ENCODE measurements around the gene TGM3.

Gene TGM3

DNA sequence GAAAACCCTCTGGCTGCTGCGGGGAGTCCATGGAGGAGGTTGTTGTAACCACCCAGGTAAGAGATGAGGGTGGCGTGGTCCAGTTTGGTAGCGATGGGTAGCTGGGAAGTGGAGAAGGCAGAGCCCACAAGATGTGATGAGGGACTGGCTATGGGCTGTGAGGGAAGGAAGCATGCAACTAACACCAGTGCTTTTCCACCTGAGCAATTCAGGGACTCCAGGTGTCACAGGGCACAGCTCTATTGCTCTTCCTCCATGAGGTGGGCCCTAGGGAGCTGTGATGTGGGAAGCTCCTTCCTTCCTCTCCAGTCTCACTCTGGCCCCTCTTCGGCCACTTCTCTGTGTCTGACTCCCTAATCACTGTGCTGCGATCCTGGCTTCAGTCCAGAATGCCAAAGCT, 52.5 kb downstream of the TGM3 start:
- H3K27ac ChIP-seq, result no peak overlapping the region
- TF ChIP-seq, protein P1, sequence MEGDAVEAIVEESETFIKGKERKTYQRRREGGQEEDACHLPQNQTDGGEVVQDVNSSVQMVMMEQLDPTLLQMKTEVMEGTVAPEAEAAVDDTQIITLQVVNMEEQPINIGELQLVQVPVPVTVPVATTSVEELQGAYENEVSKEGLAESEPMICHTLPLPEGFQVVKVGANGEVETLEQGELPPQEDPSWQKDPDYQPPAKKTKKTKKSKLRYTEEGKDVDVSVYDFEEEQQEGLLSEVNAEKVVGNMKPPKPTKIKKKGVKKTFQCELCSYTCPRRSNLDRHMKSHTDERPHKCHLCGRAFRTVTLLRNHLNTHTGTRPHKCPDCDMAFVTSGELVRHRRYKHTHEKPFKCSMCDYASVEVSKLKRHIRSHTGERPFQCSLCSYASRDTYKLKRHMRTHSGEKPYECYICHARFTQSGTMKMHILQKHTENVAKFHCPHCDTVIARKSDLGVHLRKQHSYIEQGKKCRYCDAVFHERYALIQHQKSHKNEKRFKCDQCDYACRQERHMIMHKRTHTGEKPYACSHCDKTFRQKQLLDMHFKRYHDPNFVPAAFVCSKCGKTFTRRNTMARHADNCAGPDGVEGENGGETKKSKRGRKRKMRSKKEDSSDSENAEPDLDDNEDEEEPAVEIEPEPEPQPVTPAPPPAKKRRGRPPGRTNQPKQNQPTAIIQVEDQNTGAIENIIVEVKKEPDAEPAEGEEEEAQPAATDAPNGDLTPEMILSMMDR (conservative IDR thresholded peaks at IDR 0.05), result no peak

DNA sequence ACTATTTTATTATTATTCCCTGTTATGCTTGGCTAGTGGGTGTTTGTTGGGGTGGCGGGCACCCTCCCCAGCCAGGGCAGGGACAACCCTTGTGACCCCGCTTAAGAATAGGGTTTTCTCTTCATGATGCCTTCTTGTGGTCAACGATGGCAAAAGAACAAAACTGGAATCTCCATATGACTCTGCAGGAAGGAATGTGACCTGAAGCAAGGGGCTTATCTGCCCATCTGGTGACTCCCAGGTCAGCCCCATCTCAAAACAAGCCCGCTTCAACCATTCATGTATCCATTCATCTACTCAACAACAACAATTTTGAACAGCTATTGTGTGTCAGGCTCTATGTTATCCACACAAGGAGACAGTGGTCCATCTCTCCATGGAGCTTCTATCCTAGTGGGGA, 54.0 kb downstream of the TGM3 start:
- TF ChIP-seq, protein P1 (conservative IDR thresholded peaks at IDR 0.05), result no peak
- H3K27ac ChIP-seq, result no peak overlapping the region

DNA sequence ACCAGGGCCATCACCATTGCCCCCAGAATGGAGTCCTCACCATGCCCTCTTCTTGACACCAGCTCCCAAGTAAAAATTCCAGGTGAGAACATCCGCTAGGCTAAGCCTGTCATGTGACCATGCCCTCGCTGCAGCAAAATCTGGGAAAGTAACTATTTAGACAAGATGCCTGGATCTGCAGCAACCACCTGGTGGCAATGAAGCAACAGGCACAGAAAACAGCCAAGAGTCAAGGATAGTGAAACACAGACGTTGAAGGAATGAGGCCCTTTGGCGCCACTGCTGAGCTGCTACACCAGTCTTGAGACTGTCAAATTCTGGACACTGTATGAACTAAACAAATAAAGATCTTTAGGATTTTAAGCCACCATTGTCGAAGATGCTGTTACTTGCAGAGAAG, 54.8 kb downstream of the TGM3 start:
- TF ChIP-seq, protein P1 (conservative IDR thresholded peaks at IDR 0.05), result no peak
- H3K27ac ChIP-seq, result no peak overlapping the region

DNA sequence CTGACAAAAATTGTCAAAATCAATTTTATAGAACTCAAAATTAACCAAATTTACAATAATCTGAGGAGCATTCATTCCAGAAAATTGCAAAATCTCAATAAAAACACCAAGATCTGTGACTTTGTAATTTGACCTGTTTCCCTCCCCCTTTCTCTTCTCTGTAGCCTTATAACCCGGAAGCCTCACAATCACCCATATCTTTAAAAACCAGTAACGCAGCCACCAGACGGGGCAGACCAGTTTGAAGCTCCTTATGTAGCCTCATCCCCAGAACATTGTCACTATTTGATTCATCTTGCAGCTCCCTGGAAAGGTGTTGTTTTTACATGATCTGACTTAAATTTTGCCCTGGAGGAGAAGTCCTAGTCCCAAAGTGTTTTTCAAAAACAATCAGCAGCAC, 57.4 kb downstream of the TGM3 start:
- TF ChIP-seq, protein P1 (conservative IDR thresholded peaks at IDR 0.05), result no peak
- no peak overlapping the region for H3K27ac ChIP-seq

DNA sequence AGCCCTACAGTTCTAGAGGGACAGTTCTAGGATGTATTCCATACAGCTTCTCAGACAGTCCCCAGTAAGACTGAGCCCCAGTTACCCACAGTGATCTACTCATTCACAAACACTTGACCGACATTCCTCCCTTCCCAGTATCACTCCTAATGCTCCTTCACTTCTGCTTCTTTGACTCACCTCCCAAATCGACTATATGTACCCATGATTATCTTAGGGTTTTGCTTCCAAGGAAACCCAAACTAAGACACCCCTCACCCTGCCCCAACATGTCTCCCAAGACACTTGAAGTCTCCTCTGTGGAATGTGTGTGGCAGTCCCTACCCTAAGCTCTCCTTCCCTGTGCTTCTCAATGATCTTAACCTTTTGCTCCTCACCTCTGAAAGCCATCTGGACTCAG, 61.3 kb downstream of the TGM3 start:
- TF ChIP-seq, protein P1 (conservative IDR thresholded peaks at IDR 0.05), result no peak
- no peak overlapping the region for H3K27ac ChIP-seq

DNA sequence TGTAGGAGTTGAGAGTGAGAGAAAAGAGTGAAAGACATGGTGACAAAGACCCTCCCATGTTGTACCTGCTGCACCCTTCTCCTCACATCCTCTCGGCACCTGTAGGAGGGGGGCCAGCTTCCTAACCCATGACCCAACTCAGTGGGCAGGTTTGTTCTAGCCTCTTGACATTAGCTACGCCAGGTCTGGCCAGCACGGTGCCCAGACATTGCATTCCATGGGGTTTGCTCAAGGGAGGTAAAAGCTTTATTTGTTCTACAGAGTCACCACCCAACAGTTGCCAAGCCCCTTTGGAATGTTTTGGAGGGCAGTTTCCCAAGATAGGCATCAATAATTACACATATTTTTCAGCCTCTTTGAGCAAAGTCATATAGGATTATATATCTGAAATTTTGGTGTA, 62.2 kb downstream of the TGM3 start:
- TF ChIP-seq, protein P1 (conservative IDR thresholded peaks at IDR 0.05), result no peak
- H3K27ac ChIP-seq, result no peak overlapping the region

DNA sequence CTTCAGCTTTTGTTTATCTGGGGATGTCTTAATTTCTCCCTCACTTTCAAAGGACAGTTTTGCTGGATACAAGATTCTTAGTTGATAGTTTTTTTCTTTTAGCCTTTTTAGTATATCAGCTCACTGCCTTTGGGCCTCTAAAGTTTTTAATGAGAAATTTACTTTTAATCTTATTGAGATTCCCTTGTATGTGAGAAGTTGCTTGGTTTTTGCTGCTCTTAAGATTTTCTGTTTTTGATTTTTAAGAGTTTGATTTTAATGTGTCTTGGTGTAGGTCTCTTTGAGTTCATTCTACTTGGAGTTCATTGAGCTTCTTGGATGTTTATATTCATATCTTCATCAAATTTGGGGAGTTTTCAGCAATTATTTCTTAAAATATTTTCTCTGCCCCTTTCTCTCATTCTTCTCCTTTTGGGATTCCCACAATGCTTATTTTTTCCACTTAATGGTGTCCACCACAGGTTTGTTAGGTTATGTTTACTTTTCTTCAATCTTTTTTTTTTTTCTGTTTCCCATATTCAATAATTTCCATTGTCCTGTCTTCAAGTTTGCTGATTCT, 65.3 kb downstream of the TGM3 start:
- H3K27ac ChIP-seq, result no peak overlapping the region
- TF ChIP-seq, protein P1 (conservative IDR thresholded peaks at IDR 0.05), result no peak

Measured in VCaP (cell line).